HepG2 (cell line): ENCODE results near the gene EFS. TPM values are rescaled to one million over a fixed set of nuclear protein-coding genes. Genes with fewer than 3 reads are reported as not detected.

ENCODE experiments used
- ATAD3A ChIP-seq: sonication (generic); formaldehyde crosslinking; IDR thresholded peaks from 2 replicates; pipeline ENCODE4 v1.4.0; 2020; ENCODE audit warnings: missing genetic modification reagents
- ETV5 ChIP-seq: IDR thresholded peaks from 2 replicates; pipeline ENCODE4 v1.6.1; 2018; ENCODE audit warnings: missing biosample characterization, missing genetic modification reagents, inconsistent platforms, borderline replicate concordance
- GMEB1 ChIP-seq: sonication (generic); formaldehyde crosslinking; IDR thresholded peaks from 2 replicates; pipeline ENCODE4 v1.5.1; 2020; ENCODE audit warnings: missing genetic modification reagents, mild to moderate bottlenecking, borderline replicate concordance
- MAF1 ChIP-seq: sonication (generic); formaldehyde crosslinking; IDR thresholded peaks from 2 replicates; pipeline ENCODE4 v1.5.0; 2020; ENCODE audit warnings: missing genetic modification reagents, borderline replicate concordance
- MLXIP ChIP-seq: sonication (generic); formaldehyde crosslinking; IDR thresholded peaks from 2 replicates; pipeline ENCODE4 v1.9.0; 2021; ENCODE audit warnings: missing genetic modification reagents, borderline replicate concordance
- MTA1 ChIP-seq: sonication (generic); formaldehyde crosslinking; IDR thresholded peaks from 2 replicates; pipeline ENCODE4 v1.4.0; 2020; ENCODE audit warnings: missing genetic modification reagents, mild to moderate bottlenecking, borderline replicate concordance
- RERE ChIP-seq: IDR thresholded peaks from 2 replicates; pipeline ENCODE4 v1.6.1; 2016; ENCODE audit warnings: low read depth, missing genetic modification reagents, missing compliant biosample characterization
- SMAD3 ChIP-seq: sonication (generic); formaldehyde crosslinking; IDR thresholded peaks from 2 replicates; pipeline ENCODE4 v1.4.0; 2020; ENCODE audit warnings: missing genetic modification reagents
- THAP8 ChIP-seq: sonication (generic); formaldehyde crosslinking; IDR thresholded peaks from 2 replicates; pipeline ENCODE4 v1.5.1; 2020; ENCODE audit warnings: missing genetic modification reagents, mild to moderate bottlenecking, borderline replicate concordance
- ZNF253 ChIP-seq: sonication (generic); formaldehyde crosslinking; IDR thresholded peaks from 2 replicates; pipeline ENCODE4 v1.8.0; 2022; ENCODE audit warnings: mild to moderate bottlenecking, missing genetic modification reagents, borderline replicate concordance
- ZNF550 ChIP-seq: sonication (generic); formaldehyde crosslinking; IDR thresholded peaks from 2 replicates; pipeline ENCODE4 v1.4.0; 2020; ENCODE audit warnings: mild to moderate bottlenecking, missing genetic modification reagents, borderline replicate concordance
- ZNF770 ChIP-seq: sonication (generic); formaldehyde crosslinking; IDR thresholded peaks from 2 replicates; pipeline ENCODE4 v1.5.0; 2020; ENCODE audit warnings: mild to moderate bottlenecking, missing genetic modification reagents
- ZSCAN25 ChIP-seq: sonication (generic); formaldehyde crosslinking; IDR thresholded peaks from 2 replicates; pipeline ENCODE4 v1.8.0; 2022; ENCODE audit warnings: mild to moderate bottlenecking, missing genetic modification reagents
- polyA plus RNA-seq, 8 experiments: library from polyadenylated mRNA; depleted of rRNA in 3 of 8; stranded (reverse) in 7 of 8; unstranded in 1 of 8; fragments of >200 nt; fragmentation: Illumina TruSeq in 4 of 8; extraction: Trizol in 4 of 8; gene quantifications; 2 replicates each; pipeline versions ENCODE4 v1.2.1 to v1.2.3, GENCODE V29; 2011 to 2016; ENCODE audit warnings: low read depth in 4 of 8, missing spikeins in 1 of 8, mixed read lengths in 1 of 8; ENCODE audit not compliant: insufficient read depth in 1 of 8
- total RNA-seq, 5 experiments: library from RNA; depleted of rRNA; stranded (reverse); fragments of >200 nt; fragmentation: Illumina TruSeq; extraction: Trizol; gene quantifications; 2 replicates each; pipeline ENCODE4 v1.2.3, GENCODE V29; 2016; ENCODE audit warnings: low read depth in 1 of 5

Gene EFS
- total and polyA plus RNA-seq, 2 of the 13 experiments (the other 11 are each of a cell fraction or from before 2014, with no cell fraction given) = not detected

- peak; percentile 92 for TF ChIP-seq GMEB1 (CRISPR knock-in tag)
- TF ChIP-seq MTA1 (CRISPR knock-in tag) = no peak
- no peak; the same call in 1 of the 2 replicates for TF ChIP-seq ZNF253 (CRISPR knock-in tag)
- TF ChIP-seq ETV5 (CRISPR knock-in tag) = peak; percentile 65
- TF ChIP-seq MAF1 (CRISPR knock-in tag) = no peak; the same call in 1 of the 2 replicates
- 0 out of 2 replicates have a peak, but pooled peaks have one; percentile 6 for TF ChIP-seq RERE (CRISPR knock-in tag)
- peak; percentile 85 for TF ChIP-seq ZSCAN25 (CRISPR knock-in tag)
- no peak; the same call in 1 of the 2 replicates for TF ChIP-seq ZNF770 (CRISPR knock-in tag)
- TF ChIP-seq ATAD3A = no peak
- TF ChIP-seq MLXIP (CRISPR knock-in tag) = 0 out of 2 replicates have a peak, but pooled peaks have one; percentile 14
- peak; percentile 94; the same call in 1 of the 2 replicates for TF ChIP-seq ZNF550 (CRISPR knock-in tag)
- TF ChIP-seq THAP8 = no peak
- peak; percentile 99 for TF ChIP-seq SMAD3
Measured at GRCh38 chr14:23320584-23321571, 44.1 kb downstream of the EFS start, which contains the start of gene PABPN1 (continued).
